DND-41 (cell line): ENCODE measurements around the gene HECW1.

ENCODE experiments used
- ATAC-seq: fragments of 200-7000 bp; cut with Tn5 transposase; 3 replicates; pipeline ENCODE4 v1.9.1; 2021; ENCODE audit warnings: low read depth; ENCODE audit not compliant: insufficient read depth
- DNase-seq: peaks from one replicate; pipeline ENCODE4 v3.0.0-alpha.2; 2020
- H2AFZ ChIP-seq: 2 replicates; pipeline ENCODE4 v1.6.0; 2012; ENCODE audit warnings: low read depth, low read length
- H3K27ac ChIP-seq: 2 replicates; pipeline ENCODE4 v1.5.1; 2012; ENCODE audit warnings: low read length, inconsistent platforms
- H3K27me3 ChIP-seq: fragments of 200-600 bp; sonication (generic); 2 replicates; pipeline ENCODE4 v1.6.0; 2012; ENCODE audit warnings: low read length, mild to moderate bottlenecking, inconsistent platforms; ENCODE audit not compliant: insufficient read depth, poor library complexity
- H3K36me3 ChIP-seq: 2 replicates; pipeline ENCODE4 v1.5.1; 2012; ENCODE audit warnings: low read length, inconsistent platforms; ENCODE audit not compliant: insufficient read depth
- H3K4me1 ChIP-seq: 2 replicates; pipeline ENCODE4 v1.5.1; 2012; ENCODE audit warnings: mild to moderate bottlenecking, low read length; ENCODE audit not compliant: insufficient read depth
- H3K4me2 ChIP-seq: 2 replicates; pipeline ENCODE4 v1.6.0; 2012; ENCODE audit warnings: mild to moderate bottlenecking, moderate library complexity, low read length, inconsistent platforms; ENCODE audit not compliant: insufficient read depth
- H3K4me3 ChIP-seq, 2 experiments: fragments of 200-600 bp in 1 of 2; shearing (Covaris generic) in 1 of 2; 2 replicates each; pipeline ENCODE4 v1.5.1; 2012 to 2016; ENCODE audit warnings: inconsistent platforms in 2 of 2, low read length in 2 of 2, mild to moderate bottlenecking in 2 of 2, low read depth in 1 of 2, moderate library complexity in 1 of 2
- H3K79me2 ChIP-seq: 2 replicates; pipeline ENCODE4 v1.6.0; 2012; ENCODE audit warnings: low read length, inconsistent platforms; ENCODE audit not compliant: insufficient read depth
- H3K9ac ChIP-seq: 2 replicates; pipeline ENCODE4 v1.6.0; 2012; ENCODE audit warnings: low read depth, mild to moderate bottlenecking, inconsistent platforms, low read length, moderate library complexity
- H3K9me3 ChIP-seq: 2 replicates; pipeline ENCODE4 v1.5.1; 2012; ENCODE audit warnings: low read length, moderate library complexity, mild to moderate bottlenecking, inconsistent platforms; ENCODE audit not compliant: insufficient read depth, severe bottlenecking
- H4K20me1 ChIP-seq: 2 replicates; pipeline ENCODE4 v1.6.0; 2012; ENCODE audit warnings: low read length; ENCODE audit not compliant: insufficient read depth
- CTCF ChIP-seq: IDR thresholded peaks from 2 replicates; pipeline ENCODE4 v1.5.1; 2012; ENCODE audit warnings: borderline replicate concordance, low read length, moderate library complexity, mild to moderate bottlenecking; ENCODE audit not compliant: poor library complexity, severe bottlenecking; ENCODE audit errors: extremely low read depth
- EZH2 ChIP-seq: IDR thresholded peaks from 3 replicates; pipeline ENCODE4 v1.6.1; 2012; ENCODE audit warnings: borderline replicate concordance, low read depth, mild to moderate bottlenecking, moderate library complexity, low read length, inconsistent platforms; ENCODE audit not compliant: severe bottlenecking

HECW1 gene

GRCh38 chr7:43113622-43114457 lies 1.4 kb downstream of the HECW1 start:
- DNase-seq (no peak), ATAC-seq (no peak)
- Histone ChIP-seq H4K20me1 (no peaks in the 10 kb centered on the region), H3K79me2 (no peaks in the 10 kb centered on the region), H3K4me3 (no peak overlapping the region), H2AFZ (no peak overlapping the region), H3K9me3 (no peaks in the 10 kb centered on the region), H3K4me2 (no peak overlapping the region), H3K27me3 (peaks cover 15% of the 10 kb centered on the region), H3K4me1 (no peaks in the 10 kb centered on the region), H3K9ac (no peak overlapping the region), H3K27ac (no peak overlapping the region), H3K36me3 (no peaks in the 10 kb centered on the region)
- TF ChIP-seq CTCF (no peak), EZH2 (no peak)

- ATAC-seq = no peak
- H3K27ac ChIP-seq = no peak overlapping the region
- peaks cover 17% of the 10 kb centered on the region for H3K27me3 ChIP-seq
- H2AFZ ChIP-seq = no peak overlapping the region
- H3K36me3 ChIP-seq = no peaks in the 10 kb centered on the region
- H3K4me2 ChIP-seq = no peak overlapping the region
- no peak for DNase-seq
- no peaks in the 10 kb centered on the region for H4K20me1 ChIP-seq
- H3K4me3 ChIP-seq = no peak overlapping the region
- no peaks in the 10 kb centered on the region for H3K4me1 ChIP-seq
- H3K79me2 ChIP-seq = no peaks in the 10 kb centered on the region
- no peak for TF ChIP-seq EZH2
- TF ChIP-seq CTCF = no peak
- H3K9me3 ChIP-seq = no peaks in the 10 kb centered on the region
- no peak overlapping the region for H3K9ac ChIP-seq
Measured at GRCh38 chr7:43114458-43114780, 2.0 kb downstream of the HECW1 start.

GRCh38 chr7:43116451-43116850 lies 4.0 kb downstream of the HECW1 start:
- Histone ChIP-seq H3K4me3 (no peak overlapping the region), H3K4me2 (no peak overlapping the region), H3K4me1 (no peaks in the 10 kb centered on the region), H3K27me3 (peaks cover 17% of the 10 kb centered on the region), H2AFZ (no peak overlapping the region), H3K27ac (no peak overlapping the region), H3K79me2 (no peaks in the 10 kb centered on the region), H3K9ac (no peak overlapping the region), H4K20me1 (no peaks in the 10 kb centered on the region), H3K36me3 (no peaks in the 10 kb centered on the region), H3K9me3 (no peaks in the 10 kb centered on the region)
- DNase-seq (no peak), ATAC-seq (no peak)
- TF ChIP-seq CTCF (no peak), EZH2 (no peak)

- no peak for ATAC-seq
- peaks cover 23% of the 10 kb centered on the region for H3K27me3 ChIP-seq
- no peaks in the 10 kb centered on the region for H3K36me3 ChIP-seq
- H2AFZ ChIP-seq = no peak overlapping the region
- no peaks in the 10 kb centered on the region for H3K4me1 ChIP-seq
- no peaks in the 10 kb centered on the region for H3K79me2 ChIP-seq
- no peak overlapping the region for H3K27ac ChIP-seq
- no peaks in the 10 kb centered on the region for H3K9me3 ChIP-seq
- no peaks in the 10 kb centered on the region for H4K20me1 ChIP-seq
- no peak overlapping the region for H3K4me3 ChIP-seq
- H3K4me2 ChIP-seq = no peak overlapping the region
- DNase-seq = no peak
- TF ChIP-seq CTCF (no peak), EZH2 (no peak)
- H3K9ac ChIP-seq = no peak overlapping the region
Measured at GRCh38 chr7:43117095-43117494, 4.6 kb downstream of the HECW1 start.
